Measurements from ENCODE around the gene ARL6IP1.
A peak's percentile ranks its signal among the peaks of the same experiment; 100 is the strongest.
"Not testable (repeated sequence)": the region's sequence is repeated elsewhere in the genome, so short reads cannot be mapped to it uniquely, and the experiment has no call there.

Gene ARL6IP1

DNA sequence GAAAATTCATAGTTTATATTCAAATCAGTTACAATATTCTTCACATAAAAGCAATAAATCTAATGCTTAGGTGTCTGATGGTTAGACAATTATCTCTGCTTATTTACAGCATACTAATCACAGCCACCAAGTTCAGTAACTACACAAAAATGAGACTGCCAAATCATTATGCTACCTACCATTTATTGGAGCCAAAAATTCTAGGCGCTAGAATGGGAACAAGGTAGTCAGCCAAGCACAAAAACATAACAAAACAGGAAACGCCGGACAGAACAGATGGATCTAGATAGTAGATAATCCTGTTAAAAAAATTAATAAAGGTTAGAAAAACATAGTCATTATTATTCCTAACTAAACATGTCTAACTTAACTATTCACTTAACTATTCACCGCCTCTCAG is 3.6 kb downstream of the ARL6IP1 start:
- no peak for DNase-seq

DNA sequence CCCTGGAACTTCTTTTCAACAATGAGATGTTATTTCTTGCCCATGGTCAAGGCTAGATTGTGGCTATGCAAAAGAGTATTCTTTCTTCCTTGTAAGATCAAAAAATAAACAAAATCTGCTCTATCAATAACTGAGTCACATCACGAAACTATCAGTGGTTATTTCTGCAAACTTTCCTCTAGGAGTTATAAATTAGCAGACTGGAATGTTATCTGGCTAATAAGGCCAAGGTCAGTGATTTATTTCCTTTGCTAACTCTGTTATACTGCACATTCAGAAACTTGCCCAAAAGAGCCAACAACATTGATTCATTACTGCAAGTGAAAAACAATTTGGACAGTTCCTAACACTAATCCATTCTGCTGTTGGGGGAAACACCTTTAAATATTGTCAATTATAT is 5.0 kb downstream of the ARL6IP1 start:
- DNase-seq: no peak

- DNase-seq: no peak
Observed at GRCh38 chr16:18792836-18793433, 8.4 kb downstream of the ARL6IP1 start.

- DNase-seq: peak; percentile 89
Observed at GRCh38 chr16:18789850-18790706, 11.3 kb downstream of the ARL6IP1 start, which contains the start of gene RPS15A. Gene RPS15A (minus strand): TSS chr16:18790334. CDS start chr16:18789113, 1,221 bp downstream.

GRCh38 chr16:18789515-18789849 is 11.9 kb downstream of the ARL6IP1 start:
- DNase-seq: no peak

DNA sequence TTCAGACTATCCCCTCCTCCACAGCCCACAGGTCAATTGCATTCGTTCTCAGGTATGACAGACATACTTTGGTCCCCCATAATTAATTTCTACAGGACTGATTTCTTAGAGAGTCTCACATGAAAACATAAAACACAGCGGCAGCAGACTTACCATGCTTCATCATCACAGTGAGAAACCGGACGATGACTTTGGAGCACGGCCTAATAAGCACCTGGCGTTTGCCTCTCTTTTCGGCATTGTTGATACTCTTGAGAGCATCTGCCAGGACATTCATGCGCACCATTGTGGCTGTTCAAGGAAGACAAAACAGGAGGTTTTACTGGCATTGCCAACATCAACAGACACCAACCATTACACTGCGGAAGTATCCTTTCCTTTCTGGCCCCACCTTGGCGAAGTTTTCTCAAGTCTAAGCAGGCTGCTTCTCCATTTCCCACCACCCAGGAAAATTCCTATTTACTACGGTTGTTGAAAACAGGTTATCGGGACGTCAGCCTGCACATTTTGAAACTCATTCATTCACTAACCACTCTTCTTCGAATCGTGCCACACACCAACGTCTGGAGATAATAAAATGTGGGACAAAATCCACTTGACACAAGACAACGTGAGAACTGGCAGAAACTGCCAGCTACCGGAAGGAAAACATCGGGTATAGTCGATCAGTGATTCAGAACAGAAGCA is 12.4 kb downstream of the ARL6IP1 start:
- DNase-seq: no peak

GRCh38 chr16:18784917-18785623 is 16.3 kb downstream of the ARL6IP1 start:
- DNase-seq: no peak

DNA sequence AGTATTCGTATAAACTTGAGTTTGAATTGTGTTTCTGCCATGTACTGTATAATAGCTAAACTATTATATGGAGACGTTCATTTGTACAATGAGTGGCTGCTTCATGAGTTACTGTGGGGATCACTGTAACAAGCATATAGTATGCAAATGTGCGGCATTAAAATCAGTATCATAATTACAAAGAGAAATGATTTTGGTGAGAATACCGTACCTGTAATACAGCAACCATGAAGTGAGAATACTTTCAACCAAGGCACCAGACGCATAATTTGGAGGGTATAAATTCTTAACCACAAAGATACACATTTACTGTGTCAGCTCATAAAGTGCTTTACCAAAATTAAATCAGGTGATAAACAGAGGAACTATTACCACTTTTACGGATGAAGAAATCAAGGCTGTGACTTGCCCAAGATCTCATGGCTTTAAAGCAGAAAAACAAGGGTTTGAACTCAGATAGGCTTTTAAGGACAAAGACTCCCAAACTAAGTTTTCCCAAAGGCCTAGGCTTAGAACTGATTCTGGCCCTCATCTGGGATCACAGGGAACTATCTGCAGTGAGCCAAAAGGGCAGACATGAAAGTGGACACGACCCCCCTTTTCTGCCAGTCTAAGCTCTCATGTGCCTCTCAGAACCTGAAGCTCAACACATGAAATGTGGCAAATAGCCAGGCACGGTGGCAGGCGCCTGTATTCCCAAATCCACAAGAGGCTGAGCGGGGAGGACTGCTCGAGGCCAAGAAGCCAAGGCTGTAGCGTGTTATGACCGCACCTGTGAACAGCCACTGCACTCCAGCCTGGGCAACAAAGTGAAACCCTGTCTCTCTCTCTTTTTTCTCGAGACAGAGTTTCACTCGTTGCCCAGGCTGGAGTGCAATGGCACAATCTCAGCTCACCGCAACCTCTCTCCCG is 17.7 kb downstream of the ARL6IP1 start:
- no peak for DNase-seq

DNA sequence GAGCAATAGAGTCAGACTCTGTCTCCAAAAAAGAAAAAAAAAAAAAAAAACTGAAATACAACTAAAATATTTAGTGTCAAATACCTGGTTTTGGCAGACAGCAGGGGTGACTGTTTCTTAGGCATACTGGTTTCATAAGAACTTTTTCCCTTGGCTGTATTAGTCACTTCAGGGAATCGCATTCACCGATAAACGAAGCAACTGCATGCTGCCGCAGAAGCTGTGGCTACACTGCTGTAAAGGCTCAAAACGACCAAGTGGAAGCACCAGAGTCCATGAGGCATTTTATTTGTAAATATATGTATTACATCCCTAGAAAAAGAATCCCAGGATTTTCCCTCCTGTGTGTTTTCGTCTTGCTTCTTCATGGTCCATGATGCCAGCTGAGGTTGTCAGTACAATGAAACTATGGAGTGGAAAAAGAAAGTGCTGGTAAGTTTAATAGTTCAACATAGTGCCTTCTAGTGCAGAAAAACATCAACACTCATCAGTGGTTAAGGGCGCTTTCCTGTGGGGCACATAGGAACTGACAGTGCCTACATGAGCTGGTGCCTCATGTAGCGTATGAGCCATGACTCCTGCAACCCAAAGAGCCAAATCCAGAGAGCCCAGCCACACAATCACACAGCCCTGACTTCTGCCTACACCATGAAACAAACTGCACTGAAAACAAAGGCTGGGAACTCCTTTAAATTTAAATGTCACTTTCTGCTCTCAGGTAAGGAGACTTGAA is 18.5 kb downstream of the ARL6IP1 start:
- DNase-seq: no peak

DNA sequence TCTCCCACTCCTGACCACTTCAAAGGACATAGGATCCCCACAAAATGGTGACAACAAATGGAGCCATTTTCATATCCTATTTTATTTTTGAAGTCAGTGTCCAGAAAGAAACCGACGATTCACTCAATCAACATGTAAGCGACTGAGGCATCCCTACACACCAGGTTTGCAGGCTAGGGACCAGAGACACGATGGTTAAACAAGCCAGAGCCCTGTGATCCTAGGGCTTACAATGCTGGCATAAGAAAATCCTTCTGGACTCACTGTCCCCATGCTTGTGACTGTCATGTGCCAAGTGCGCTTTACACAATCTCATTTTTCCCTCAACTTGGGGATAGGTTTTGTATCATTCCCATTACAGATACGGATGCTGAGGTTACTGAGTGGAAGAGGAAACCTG is 20.1 kb downstream of the ARL6IP1 start:
- not testable (repeated sequence) for DNase-seq

- not testable (repeated sequence) for DNase-seq
Observed at GRCh38 chr16:18780460-18781026, 20.8 kb downstream of the ARL6IP1 start.

DNA sequence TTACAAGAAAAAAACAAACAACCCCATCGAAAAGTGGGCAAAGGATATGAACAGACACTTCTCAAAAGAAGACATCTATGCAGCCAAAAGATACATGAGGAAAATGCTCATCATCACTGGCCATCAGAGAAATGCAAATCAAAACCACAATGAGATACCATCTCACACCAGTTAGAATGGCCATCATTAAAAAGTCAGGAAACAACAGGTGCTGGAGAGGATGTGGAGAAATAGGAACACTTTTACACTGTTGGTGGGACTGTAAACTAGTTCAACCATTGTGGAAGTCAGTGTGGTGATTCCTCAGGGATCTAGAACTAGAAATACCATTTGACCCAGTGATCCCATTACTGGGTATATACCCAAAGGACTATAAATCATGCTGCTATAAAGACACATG is 23.7 kb downstream of the ARL6IP1 start:
- not testable (repeated sequence) for DNase-seq

- not testable (repeated sequence) for DNase-seq
Observed at GRCh38 chr16:18776334-18776733, 25.0 kb downstream of the ARL6IP1 start.

DNA sequence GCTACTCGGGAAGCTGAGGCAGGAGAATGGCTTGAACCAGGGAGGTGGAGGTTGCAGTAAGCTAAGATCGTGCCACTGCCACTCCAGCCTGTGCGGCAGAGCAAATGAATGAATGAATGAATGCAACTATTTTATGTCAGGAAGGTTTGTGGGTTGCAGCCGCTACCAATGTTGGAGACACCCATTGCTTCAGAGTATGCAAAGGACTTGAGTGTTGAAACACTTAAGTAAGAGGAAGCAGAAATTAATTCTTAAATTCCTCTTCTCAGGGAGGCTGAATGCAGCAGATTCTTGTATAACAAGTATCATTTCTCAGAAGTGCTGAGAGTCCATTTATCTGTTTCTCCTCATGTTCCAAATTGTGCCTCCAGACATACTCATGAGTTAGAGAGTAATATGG is 26.7 kb downstream of the ARL6IP1 start:
- DNase-seq: not testable (repeated sequence)

GRCh38 chr16:18772171-18772570 is 29.2 kb downstream of the ARL6IP1 start:
- not testable (repeated sequence) for DNase-seq

DNA sequence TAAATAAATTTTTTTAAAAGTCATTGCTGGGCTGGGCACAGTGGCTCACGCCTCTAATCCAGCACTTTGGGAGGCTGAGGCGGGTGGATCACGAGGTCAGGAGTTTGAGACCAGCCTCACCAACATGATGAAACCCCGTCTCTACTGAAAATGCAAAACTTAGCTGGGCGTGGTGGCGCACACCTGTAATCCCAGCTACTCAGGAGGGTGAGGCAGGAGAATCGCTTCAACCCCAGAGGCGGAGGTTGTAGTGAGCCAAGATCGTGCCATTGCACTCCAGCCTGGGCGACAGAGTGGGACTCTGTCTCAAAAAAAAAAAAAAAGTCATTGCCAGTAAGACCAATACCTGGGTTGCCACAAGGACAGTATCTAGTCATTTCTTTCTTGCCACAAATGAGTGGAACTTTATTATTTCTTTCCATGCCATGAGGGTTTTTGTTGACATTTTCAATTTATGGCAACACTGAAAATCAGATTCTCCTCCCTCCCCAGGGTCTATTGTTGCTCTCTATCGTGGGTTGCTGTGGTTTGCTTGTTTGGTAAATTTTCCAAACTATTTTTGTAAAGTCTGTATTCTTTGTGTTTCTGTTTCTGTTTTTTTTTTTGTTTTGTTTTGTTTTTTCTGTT is 30.9 kb downstream of the ARL6IP1 start:
- DNase-seq: not testable (repeated sequence)

GRCh38 chr16:18767217-18767616 is 34.1 kb downstream of the ARL6IP1 start:
- not testable (repeated sequence) for DNase-seq

GRCh38 chr16:18762713-18763112 is 38.6 kb downstream of the ARL6IP1 start:
- DNase-seq: not testable (repeated sequence)

DNA sequence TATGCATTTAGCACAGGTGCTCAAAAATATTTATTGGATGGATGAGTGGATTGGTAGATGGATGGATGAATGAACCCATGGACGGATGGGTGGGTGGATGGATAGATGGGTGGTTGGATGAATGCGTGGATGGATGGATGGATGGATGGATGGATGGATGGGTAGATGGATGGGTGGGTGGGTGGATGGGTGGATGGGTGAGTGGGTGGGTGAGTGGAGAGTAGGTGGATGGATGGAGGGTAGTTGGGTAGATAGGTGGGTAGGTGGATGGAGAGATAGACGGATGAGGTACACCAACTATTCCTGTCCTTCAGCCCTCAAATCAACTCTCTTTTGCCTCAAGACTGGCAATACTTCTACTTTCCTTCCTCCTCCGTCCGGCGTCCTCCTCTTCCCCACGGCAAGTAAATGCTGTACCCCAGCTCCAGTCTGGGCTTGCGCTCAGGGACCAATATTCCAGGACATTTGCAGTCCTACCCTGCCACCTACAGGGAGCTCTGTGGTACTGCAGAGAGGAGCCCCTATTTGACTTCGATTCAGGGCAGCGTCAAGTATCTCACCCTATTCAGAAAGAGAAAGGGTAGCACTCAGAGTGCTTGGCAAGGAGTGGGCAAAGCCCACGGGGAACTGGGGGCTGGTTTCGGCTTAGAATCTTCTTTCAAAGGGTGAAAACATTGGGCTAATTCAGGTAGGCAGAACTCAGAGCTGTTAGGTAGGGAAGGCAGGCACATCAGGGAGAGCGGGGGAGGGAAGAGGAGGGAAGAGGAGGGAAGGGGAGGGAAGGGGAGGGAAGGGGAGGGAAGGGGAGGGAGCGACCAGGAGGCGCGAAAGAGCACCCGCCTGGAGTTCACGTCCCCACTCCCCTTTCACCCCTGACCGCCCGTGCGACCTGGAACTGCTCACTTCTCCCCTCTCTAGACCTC is 41.5 kb downstream of the ARL6IP1 start:
- peak; percentile 14 for DNase-seq
